ENCODE results near the gene MYO9A.

DNA sequence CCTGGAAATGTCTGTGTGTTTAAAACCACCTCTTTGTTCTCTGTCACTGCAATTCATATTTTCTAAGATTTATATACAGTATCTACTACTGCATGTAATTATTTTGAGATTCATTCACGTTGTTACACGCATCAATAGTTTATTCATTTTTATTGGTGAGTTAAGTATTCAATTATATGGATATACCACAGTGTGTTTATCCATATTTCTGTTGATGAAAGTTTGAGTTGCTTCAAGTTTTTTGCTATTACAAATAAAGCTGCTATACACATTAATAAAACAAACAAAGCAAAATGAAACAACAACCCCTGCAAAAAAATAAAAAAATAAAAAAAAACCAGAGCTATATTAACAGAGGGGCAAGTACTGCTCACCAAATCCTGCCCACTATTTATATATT is 185.3 kb downstream of the MYO9A start:
- TF ChIP-seq, protein P1, sequence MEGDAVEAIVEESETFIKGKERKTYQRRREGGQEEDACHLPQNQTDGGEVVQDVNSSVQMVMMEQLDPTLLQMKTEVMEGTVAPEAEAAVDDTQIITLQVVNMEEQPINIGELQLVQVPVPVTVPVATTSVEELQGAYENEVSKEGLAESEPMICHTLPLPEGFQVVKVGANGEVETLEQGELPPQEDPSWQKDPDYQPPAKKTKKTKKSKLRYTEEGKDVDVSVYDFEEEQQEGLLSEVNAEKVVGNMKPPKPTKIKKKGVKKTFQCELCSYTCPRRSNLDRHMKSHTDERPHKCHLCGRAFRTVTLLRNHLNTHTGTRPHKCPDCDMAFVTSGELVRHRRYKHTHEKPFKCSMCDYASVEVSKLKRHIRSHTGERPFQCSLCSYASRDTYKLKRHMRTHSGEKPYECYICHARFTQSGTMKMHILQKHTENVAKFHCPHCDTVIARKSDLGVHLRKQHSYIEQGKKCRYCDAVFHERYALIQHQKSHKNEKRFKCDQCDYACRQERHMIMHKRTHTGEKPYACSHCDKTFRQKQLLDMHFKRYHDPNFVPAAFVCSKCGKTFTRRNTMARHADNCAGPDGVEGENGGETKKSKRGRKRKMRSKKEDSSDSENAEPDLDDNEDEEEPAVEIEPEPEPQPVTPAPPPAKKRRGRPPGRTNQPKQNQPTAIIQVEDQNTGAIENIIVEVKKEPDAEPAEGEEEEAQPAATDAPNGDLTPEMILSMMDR (IDR thresholded peaks at IDR 0.05), result no peak
- TF ChIP-seq POLR2A (IDR thresholded peaks at IDR 0.05), result no peak
